HG03565 (cell line): ENCODE measurements around the gene SLC22A13.
"Not testable (repeated sequence)": the region's sequence is repeated elsewhere in the genome, so short reads cannot be mapped to it uniquely, and the experiment has no call there.

Experiments
- ATAC-seq: cut with Tn5 transposase; IDR thresholded peaks from one replicate; pipeline ENCODE4 v1.9.1; 2021; ENCODE audit warnings: mild to moderate bottlenecking, moderate library complexity; ENCODE audit not compliant: unreplicated experiment

Gene SLC22A13

DNA sequence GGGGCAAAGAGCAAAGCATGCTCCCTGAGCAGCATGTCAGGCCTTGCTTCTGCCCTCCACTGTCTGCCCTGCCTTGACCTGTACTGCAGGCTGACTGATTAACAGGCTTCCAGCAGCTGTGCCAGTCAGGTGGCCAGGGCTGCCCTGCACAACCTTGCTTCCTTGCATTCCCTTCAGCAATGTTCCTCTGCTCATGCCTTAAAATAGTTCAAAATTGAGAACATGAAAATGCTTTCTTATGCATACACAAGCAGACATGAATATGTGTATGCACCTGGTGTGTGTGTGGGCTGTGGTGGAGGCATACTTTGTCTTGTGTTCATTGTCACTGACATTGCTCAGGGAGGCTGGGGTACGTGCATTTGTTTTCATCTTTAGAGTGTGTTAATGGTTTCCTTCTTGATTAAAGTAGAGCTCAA is 1.2 kb upstream of the SLC22A13 start:
- no peak for ATAC-seq

DNA sequence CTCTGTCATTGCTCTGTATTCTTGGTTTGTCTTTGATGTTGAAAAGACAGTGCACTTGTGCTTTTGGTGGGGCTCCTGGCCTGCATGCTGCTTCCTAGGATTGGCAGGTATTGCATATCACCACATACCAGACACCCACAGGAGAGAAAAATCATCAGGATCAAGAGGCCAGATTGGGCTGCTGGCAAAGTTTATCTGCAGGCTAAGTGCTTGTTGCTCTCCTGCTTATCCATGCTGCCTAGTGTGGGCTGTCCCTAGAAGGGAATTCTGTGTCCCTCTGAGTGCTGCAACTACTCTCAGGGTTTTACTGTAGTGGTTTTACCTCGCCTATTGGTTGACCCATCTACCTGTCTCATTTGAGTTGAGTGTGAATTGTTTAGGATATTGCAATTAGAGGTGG is 833 bp upstream of the SLC22A13 start:
- no peak for ATAC-seq

DNA sequence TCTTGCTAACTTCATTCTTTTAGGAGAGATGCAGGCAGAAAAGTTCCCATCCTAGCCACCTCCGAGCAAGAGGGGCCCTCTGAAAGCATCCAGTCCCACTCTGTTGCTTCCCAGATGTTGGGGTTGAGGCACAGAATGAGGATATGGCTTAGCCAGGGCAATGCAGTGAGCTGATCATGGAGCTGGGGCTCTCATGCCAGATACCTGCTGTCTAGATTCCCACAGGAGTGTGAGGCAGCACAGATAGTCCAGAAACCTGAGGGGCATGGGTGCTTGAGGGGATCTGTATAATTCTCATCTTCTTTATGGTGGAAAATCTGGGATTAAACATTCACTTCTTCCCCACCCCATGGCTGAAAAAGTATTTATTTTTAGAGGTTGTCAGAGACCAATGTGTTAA is 1.2 kb downstream of the SLC22A13 start:
- ATAC-seq = no peak

DNA sequence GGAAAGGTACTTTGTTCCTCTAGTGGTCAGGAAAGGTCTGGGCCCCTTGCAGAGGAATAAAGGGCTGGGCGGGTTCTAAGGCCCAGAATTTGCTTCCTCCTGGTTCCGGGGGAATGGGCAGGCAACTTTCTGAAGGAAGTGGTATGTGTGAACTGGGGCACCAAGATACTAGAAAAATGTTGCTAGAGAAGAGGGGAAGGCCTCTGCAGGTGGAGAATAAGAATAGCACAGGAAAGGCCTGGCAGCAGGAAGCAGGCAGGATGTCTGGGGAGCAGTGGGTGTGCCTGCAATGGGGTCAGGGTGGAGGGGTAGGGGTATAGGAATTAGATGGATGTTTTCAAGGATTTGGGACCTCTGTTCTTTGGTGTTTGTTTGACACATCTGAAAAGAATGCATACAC is 2.0 kb downstream of the SLC22A13 start:
- no peak for ATAC-seq

DNA sequence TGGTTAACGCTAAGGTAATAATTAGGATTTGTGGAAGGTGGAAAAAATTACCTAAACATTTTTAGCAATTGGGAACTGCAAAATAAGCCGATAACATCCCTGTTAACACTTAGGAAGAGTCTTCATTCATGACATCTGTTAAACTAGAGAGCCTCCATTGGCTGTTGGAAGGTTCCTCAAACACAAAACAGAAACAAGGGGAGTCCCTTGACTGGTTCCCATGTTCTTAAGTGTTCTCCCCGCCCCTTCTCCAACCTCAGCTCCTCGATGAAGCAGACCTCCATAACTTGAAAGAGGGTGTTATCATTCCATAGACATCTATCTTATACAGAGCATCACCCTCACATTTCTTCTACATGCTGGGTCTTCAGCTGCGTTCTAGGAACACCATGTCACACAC is 2.5 kb downstream of the SLC22A13 start:
- ATAC-seq = no peak

DNA sequence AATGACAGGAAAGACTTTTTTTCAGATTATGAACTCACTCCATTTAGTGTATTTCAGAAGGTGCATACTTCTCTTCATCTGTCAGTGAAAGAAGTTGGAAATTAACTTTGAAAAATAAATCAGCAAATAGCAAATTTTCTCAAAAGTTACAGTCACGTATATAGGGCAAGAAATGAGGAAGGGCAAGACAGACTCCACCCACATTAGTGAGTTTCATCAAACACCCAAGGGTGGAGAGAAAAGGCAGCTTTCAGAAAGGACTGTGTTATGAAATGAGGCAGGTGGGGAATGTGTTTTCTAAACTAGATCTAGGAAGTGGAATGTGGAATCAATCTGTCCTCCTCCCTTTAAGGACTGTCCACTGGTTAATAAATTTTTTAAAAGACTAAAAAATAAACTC is 2.9 kb downstream of the SLC22A13 start:
- ATAC-seq = no peak

DNA sequence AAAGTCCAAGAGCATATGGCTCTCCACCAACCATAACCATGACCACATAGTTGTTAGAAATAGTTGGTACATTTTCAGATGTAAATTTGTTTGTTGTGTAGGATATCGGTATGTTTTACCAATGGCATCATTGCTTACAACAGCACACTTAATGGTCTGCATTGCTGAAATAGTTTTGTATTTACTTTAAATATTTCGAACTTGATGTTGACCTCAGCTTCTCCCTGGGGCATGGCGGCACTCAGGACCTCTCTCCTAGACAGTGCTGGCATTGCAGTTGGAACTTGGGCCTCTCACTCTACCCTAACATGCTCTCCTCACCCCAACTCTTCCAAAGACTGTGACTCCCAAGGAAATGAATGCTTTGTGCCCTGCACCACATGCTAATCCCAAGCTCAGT is 5.0 kb downstream of the SLC22A13 start:
- ATAC-seq = no peak

DNA sequence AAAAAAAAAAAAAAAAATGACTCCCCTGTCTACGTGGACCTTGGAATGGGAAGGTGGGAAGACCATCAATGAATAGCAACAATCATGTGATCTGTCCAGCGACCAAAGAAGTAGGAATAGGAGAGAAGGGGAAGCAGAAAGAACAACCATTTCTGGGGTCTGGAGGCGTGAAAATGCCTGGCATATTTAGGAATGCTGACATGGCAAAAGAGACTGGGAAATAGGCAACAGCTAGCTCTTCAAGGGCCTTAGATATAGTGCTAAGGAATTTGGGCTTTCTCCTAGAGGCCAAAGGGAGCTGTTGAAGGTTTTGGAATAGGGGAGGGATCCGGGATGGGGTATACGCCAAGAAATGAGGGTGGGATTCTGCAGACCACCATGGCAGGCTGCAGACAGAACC is 5.9 kb downstream of the SLC22A13 start:
- no peak for ATAC-seq

DNA sequence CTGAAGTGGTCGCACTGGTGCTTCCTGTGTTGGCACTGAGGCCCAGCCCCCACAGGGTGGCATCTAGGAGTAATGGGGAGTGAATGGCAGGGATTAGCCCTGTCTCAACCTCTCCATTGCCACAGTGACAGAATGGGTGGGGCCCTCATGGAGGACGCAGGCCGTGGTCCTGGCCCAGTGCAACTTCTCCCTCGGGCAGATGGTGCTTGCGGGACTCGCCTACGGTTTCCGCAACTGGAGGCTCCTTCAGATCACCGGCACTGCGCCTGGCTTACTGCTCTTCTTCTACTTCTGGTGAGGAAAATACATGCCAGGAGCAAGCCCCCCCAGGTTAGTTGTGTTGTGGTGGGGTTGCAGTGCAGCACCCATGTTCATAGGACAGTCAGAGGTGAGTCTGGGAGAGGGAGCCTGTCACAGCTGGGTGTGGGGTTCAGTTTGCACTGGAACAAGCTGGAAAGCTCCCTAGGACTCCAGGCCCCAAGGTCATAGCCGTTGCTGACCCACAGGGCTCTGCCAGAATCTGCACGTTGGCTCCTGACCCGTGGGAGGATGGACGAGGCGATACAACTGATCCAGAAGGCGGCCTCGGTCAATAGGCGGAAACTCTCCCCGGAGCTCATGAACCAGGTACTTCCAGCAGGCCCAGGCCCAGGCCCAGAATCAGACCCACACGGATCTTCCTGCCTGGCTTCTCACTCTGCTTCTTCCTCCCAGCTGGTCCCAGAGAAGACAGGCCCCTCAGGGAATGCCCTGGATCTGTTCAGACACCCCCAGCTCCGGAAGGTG is 9.4 kb downstream of the SLC22A13 start:
- no peak for ATAC-seq

DNA sequence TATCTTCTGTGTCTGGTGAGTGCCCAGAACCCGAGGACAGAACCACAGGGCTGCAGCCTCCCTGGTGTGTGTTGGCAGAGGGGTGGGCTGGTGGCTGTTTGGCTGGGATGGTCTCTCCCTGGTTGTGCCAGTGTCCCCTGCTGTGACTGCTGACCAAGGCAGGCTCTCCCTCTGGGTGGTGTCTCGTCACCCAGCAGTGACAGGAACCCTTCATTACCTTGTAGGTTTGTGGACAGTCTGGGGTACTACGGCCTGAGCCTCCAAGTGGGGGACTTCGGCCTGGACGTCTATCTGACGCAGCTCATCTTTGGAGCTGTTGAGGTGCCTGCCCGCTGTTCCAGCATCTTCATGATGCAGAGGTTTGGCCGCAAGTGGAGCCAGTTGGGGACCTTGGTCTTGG is 10.0 kb downstream of the SLC22A13 start:
- ATAC-seq = no peak

DNA sequence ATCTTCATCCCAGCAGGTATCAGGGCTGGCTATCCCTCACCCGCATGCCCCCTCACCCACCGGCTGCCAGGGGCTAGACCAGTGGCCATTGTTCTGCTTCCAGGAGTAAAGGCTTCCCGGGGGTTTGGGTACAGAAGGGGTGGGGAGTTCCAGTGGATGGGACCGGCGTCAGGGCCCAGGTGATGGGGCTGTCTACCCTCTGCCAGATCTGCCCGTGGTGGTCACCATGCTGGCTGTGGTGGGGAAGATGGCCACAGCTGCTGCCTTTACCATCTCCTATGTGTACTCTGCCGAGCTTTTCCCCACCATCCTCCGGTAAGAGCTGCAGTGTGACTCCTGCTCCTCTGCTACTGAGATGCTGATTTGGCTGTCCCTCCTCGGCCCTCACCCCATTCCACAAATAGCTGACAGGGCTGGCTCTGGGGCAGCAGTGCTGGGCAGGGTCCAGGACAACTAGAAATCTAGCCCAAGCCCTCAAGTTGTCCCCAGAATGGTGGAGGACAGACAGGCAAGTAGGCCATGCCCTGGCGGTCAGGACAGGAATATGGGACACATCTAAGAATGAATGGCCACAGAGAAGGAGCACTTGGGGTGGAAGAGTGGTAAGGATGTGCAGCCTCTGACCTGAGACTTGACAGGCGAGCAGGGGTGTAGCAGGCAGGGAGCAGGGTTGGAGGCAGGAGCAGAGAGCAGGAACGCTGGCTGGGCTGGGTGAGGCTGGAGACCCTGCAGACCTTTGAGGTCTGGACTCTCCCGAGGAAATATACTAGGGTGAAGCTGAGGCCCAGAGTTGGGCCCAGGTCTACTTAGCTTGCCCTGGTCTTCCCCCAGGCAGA is 10.7 kb downstream of the SLC22A13 start:
- no peak for ATAC-seq

DNA sequence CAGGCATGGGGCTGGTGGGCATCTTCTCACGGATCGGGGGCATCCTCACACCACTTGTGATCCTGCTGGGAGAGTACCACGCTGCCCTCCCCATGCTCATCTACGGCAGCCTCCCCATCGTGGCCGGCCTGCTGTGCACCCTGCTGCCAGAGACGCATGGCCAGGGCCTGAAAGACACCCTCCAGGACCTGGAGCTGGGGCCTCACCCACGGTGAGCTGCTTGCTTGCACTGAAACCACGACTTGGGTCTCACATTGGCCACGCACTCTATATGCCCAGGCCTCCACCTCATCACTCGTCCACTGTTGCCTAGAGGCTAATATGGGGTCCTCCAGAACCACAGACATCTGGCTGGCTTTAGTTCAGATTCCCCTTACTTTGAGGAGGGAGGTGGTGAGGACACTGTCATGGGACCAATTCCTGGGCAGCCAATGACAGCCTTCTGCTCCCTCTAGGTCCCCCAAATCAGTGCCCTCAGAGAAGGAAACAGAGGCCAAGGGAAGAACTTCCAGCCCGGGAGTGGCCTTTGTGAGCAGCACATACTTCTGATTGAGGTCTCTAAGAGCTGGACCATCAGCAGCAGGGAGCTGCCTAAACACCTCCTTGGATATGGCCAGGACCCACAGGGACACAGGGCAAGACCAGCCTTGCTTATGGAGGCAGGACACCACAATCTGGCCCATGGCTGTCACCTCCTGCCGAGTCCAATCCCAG is 11.5 kb downstream of the SLC22A13 start:
- ATAC-seq = no peak

DNA sequence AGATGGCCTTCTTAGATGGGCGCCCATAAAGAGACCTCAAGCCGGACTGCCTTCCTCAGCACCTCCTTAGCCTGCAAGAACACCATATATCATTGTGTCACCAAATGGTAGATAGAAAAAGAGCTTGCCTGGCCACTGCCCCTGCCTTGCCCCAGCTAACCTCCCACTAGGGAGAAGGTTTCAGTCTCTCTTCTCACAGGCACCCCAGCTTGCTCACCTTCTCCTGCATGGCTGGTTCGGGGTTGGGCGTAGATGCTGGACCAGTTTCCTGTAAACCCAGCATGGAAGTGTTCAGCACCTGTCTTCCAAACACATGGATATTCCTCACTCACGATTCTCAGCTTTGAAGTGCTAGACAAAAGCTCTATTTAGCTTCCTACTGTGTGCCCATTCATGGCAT is 13.2 kb downstream of the SLC22A13 start:
- no peak for ATAC-seq

DNA sequence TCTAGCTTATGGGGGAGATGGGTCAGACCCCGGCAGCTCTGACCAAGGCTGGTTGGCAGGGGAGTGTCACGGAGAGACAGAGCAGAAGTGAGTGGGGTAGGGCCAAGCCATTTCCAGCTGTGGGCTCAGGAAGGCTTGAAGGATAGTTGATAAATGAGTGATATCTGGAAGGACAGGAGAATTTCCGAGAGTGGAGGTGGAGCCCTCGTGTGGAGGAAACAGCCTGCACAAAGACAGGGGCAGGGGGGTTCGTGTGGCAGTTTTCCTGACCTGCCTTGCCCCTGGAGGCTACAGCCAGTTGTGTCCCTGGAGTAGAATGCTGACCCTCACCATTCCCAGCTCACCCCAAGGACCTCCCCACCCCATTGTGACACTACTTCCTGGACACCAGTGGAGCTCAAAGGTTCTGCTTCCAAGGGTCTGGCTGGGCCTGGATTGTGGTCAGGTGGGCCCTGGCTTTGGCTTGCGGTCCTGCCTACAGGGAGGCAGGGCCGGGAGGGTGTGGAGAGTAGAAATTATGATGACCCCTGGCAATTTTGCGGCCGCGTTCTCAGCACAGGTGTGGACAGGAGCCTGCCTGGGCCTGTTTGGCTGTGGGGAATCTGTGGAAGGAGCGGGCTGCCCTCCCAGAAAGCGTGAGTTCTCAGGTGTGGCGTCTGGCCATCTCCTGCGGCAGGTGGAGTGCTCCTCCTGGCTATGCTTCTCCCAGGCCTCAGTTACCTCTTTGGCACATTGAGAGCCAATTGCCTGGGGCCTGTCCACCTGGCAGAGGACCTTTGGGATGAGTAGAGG is 16.5 kb downstream of the SLC22A13 start, which contains the start of gene SLC22A14:
Gene SLC22A14 (plus strand): TSS at position 400 of the 792 bp plus-strand sequence. CDS start 23,733 bp downstream, outside the sequence.
- ATAC-seq = no peak

DNA sequence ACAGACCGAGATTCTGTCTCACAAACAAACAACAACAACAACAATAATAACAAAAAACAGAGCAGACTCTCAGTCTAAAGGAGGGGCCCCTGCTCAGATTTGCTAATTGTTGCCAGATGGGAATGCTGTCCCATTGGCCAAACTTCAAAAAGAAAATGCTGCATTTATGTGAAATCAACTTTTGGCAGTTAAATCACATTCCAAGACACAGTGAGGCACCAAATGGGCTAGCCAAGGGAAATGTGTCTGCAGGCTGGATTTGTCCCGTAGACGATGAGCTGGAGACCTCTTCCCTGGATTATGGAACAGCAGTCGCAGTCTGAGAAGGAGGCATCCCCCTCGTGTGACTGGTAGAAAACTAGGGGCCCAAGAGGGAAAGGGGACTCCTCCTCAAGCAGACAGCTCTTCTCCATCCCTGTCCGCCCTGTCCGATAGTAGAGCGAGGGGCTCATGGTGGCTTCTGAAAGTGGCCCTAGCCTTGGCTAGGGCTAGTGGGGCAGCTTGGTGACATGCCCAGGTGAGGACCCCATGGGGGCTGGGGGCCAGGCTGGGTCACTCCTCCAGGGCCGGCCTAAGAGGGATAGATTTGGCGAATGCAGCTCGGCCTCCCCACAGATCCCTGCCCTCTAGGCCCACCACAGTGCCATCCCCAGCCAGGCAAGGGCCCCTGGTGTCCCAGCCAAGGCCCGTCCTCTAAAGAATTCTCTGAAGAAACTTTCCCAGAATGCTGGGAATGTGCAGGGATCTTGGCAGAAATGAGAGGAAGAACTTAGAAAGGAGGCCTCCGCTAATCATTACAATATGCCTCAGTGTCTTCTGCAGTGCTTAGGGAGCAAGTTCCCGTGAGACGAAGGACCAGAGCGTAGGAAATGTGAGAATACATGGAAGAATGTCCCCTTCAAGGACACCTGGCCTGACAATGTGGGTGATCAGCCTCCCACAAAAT is 18.5 kb downstream of the SLC22A13 start:
- ATAC-seq = no peak

DNA sequence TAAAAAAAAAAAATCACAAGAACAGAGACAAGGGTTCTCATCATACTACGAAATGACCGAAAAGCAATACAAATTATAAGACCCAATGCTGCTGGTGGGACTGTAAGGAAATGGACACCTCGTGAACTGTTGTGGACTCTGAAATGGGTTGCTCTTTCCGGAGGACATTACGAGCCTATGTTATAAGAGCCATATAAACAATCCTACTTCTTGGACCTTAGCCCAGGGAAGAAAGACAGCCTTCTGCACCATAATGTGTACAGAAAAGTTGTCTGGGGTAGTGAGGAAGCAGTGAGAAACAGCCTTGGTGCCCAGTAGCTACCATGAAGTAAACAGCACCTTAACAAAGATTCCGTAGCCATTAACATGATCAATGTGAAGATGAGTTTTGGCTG is 19.1 kb downstream of the SLC22A13 start:
- ATAC-seq = no peak

DNA sequence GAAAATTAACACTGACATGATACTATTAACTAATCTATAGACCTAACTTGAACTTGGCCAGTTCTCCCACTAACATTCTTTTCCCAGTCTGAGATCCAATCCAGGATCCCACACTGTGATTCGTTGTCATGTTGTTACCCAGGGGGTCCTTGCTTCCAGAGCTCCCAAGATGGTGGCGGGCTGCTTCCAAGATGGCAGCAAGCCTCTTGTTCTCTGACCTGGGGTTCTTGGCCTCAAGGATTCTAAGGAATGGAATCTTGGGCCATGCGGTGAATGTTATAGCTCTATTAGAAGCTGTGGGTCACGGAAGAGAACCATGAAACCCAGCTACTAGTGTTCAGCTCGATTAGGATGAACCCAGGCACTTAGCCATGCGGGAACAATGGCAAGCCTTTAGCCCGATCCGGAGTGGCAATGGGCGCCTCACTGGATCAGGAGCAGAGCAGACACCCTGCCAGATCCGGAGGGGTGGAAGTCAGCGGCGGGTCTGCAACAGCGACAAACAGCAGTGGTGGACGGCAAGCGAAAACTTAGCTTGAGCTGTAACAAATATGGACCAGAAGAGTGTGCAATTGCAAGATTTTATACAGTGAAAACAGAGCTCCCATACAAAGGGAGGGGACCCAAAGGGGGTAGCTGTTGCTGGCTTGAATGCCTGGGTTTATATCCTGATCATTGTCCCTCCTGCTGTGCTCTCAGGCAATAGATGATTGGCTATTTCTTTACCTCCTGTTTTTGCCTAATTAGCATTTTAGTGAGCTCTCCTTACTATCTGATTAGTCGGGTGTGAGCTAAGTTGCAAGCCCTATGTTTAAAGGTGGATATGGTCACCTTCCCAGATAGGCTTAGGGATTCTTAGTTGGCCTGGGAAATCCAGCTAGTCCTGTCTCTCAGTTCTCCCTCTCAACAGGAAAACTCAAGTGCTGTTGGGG is 23.9 kb downstream of the SLC22A13 start:
- not testable (repeated sequence) for ATAC-seq

DNA sequence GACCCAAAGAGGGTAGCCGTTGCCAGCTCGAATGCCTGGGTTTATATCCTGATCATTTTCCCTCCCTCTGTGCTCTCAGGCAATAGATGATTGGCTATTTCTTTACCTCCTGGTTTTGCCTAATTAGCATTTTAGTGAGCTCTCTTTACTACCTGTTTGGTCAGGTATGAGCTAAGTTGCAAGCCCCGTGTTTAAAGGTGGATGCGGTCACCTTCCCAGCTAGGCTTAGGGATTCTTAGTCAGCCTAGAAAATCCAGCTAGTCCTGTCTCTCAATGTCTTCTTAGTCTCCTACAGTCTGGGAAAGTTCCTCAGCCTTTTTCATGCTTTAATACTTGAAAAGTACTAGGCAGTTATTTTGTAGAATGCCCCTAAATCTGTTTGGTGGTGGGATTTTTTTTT is 31.4 kb downstream of the SLC22A13 start:
- ATAC-seq = not testable (repeated sequence)
